HG03060 (cell line): ENCODE results near the gene TFCP2L1.

Source experiments
- ATAC-seq: cut with Tn5 transposase; IDR thresholded peaks from one replicate; pipeline ENCODE4 v1.9.1; 2021; ENCODE audit warnings: low read depth, moderate number of reproducible peaks; ENCODE audit not compliant: unreplicated experiment

The TFCP2L1 gene

GRCh38 chr2:121245120-121245820 lies 39.7 kb downstream of the TFCP2L1 start:
- no peak for ATAC-seq

- no peak for ATAC-seq
Observed at GRCh38 chr2:121244616-121245015, 40.4 kb downstream of the TFCP2L1 start.

GRCh38 chr2:121243821-121244460 lies 41.1 kb downstream of the TFCP2L1 start:
- no peak for ATAC-seq

GRCh38 chr2:121242976-121243375 lies 42.0 kb downstream of the TFCP2L1 start:
- no peak for ATAC-seq

- ATAC-seq = no peak
Observed at GRCh38 chr2:121242175-121242875, 42.7 kb downstream of the TFCP2L1 start.

- ATAC-seq = no peak
Observed at GRCh38 chr2:121241466-121241865, 43.5 kb downstream of the TFCP2L1 start.

- no peak for ATAC-seq
Observed at GRCh38 chr2:121240436-121240835, 44.6 kb downstream of the TFCP2L1 start.

- ATAC-seq = no peak
Observed at GRCh38 chr2:121239969-121240368, 45.0 kb downstream of the TFCP2L1 start.

GRCh38 chr2:121239471-121239870 lies 45.5 kb downstream of the TFCP2L1 start:
- ATAC-seq = no peak

GRCh38 chr2:121238828-121239227 lies 46.2 kb downstream of the TFCP2L1 start:
- ATAC-seq = no peak

- no peak for ATAC-seq
Observed at GRCh38 chr2:121237980-121238665, 46.9 kb downstream of the TFCP2L1 start.

GRCh38 chr2:121237336-121237979 lies 47.5 kb downstream of the TFCP2L1 start:
- no peak for ATAC-seq

GRCh38 chr2:121236650-121237180 lies 48.3 kb downstream of the TFCP2L1 start:
- ATAC-seq = no peak

- no peak for ATAC-seq
Observed at GRCh38 chr2:121236101-121236640, 48.8 kb downstream of the TFCP2L1 start.

GRCh38 chr2:121235542-121235941 lies 49.5 kb downstream of the TFCP2L1 start:
- no peak for ATAC-seq

GRCh38 chr2:121234791-121235190 lies 50.2 kb downstream of the TFCP2L1 start:
- ATAC-seq = no peak

- no peak for ATAC-seq
Observed at GRCh38 chr2:121234144-121234543, 50.9 kb downstream of the TFCP2L1 start.

- ATAC-seq = no peak
Observed at GRCh38 chr2:121233486-121234110, 51.4 kb downstream of the TFCP2L1 start.

GRCh38 chr2:121232626-121233265 lies 52.3 kb downstream of the TFCP2L1 start:
- no peak for ATAC-seq
